GM21576 (cell line): Measurements from ENCODE around the gene CTAGE6.
"Not testable (repeated sequence)": the region's sequence is repeated elsewhere in the genome, so short reads cannot be mapped to it uniquely, and the experiment has no call there.

Experiments
- ATAC-seq: cut with Tn5 transposase; IDR thresholded peaks from one replicate; pipeline ENCODE4 v1.9.1; 2021; ENCODE audit warnings: mild to moderate bottlenecking, moderate library complexity; ENCODE audit not compliant: unreplicated experiment

CTAGE6 gene, protein sequence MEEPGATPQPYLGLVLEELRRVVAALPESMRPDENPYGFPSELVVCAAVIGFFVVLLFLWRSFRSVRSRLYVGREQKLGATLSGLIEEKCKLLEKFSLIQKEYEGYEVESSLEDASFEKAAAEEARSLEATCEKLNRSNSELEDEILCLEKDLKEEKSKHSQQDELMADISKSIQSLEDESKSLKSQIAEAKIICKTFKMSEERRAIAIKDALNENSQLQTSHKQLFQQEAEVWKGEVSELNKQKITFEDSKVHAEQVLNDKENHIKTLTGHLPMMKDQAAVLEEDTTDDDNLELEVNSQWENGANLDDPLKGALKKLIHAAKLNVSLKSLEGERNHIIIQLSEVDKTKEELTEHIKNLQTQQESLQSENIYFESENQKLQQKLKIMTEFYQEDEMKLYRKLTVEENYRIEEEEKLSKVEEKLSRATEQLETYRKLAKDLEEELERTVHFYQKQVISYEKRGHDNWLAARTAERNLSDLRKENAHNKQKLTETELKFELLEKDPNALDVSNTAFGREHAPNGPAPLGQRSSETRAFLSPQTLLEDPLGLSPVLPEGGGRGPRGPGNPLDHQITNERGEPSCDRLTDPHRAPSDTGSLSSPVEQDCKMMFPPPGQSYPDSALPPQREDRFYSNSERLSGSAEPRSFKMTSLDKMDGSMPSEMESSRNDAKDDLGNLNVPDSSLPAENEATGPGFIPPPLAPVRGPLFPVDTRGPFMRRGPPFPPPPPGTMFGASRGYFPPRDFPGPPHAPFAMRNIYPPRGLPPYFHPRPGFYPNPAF

DNA sequence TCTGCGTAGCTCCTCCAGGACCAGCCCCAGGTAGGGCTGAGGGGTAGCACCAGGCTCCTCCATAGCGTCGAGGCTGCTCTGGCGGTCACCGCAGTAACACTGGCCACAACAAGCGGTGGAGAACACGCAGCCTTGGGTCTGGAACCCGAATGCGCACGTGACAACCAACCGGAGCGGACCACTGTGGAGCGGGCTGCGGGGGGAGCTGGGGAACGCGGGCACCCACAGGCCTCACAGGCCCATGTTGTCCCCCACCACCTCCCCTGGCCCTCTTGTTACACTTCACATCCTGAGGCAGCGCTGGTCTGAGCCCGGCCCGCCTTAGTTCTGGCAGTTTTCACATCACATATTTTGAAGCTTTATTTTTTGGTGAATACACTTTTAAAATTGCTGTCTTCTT lies at the start of gene CTAGE6:
Gene CTAGE6, minus strand, starts transcription at position 101 of the 400 bp plus-strand sequence. Its CDS starts 38 bp downstream, at position 63.
- not testable (repeated sequence) for ATAC-seq

DNA sequence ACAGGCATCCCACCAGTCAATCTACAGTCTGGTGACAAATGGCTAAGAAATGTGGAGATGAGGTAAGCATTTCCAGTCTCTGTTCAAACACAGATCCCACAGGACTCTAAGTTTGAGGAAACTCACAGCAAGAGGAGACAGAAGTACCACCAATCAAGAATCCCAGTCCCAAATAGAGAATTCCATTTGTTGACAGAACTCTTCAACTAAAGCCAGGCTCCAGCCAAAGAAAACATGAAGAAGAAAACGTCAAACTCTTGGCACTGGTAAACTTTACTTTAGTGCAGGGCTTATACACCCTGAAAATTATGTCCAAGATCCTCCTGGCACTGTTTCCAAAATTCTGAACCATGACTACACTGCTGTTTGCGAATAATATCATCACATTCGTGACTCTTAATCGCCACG lies 49.2 kb upstream of the CTAGE6 start:
- ATAC-seq, result not testable (repeated sequence)

DNA sequence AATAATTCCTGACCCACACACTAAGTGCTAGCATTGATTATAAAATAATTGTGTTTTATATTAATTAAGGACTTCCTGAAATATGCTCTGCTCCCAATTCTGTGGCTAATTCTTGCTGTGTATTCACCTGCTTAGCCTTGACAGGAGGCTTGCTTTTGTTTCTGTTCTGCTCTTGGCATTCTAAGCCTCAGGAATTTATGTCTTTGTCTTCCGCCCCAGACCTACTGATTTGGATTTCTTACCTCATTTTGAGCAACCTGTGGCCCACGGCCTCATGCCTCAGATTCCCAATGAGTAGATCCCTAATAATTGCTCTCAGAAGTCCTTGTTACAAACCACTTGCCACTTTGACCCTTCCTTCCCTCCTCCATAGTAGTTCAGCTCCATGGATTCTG lies 40.4 kb upstream of the CTAGE6 start:
- not testable (repeated sequence) for ATAC-seq

DNA sequence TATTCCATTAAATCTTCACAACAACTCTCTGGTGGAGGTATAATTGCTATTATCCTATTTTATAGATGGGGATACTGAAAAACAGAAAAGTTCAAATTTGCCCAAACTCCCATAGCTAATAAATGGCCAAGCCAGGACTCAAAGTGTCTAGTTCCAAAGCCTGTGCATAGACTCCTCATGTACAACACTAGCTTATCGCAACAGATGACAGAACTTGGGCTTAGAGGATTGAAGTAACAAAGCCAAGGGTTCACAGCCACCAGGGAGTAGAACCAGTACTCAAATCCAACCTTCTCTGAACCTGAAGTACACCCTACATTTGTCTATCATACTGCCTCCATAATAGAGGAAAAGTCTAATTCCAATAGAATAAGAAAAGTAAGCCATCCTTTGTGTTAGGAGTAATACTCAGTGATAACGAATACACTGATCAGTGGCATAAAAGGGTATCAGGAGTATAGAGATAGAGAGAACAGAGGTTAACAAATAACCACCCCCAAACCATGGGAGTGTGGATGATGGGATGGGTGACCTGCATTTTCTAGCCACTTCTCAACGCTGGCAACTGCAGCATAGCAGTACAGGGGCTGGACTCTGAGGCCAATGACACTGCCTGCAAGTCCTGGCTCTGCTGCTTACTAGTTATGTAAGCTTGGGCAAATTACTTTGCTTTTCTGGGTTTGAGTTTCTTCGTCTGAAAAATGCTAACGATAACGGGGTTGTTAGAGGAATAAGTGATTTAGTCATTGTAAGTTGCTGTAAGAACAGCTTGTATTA lies 39.8 kb upstream of the CTAGE6 start:
- ATAC-seq, result not testable (repeated sequence)

DNA sequence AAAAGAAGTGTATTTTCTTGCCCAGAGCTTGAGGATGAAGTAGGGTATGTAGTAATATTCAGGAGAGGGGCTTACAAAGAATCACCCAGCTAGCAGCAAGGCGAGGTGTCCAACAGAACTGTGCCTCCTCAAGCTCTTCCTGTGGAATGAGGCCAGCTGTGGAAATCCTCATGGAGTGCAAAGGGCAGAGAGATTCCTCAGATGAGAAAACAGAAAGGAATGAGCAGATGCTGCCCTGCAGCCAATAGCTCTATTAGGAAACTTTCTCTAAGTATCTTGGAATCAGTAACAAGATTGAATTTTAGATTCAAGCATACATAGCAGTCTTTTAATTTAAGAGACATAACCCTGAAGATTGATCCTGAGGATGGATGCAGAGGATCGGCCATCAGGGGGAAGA lies 38.2 kb upstream of the CTAGE6 start:
- not testable (repeated sequence) for ATAC-seq

DNA sequence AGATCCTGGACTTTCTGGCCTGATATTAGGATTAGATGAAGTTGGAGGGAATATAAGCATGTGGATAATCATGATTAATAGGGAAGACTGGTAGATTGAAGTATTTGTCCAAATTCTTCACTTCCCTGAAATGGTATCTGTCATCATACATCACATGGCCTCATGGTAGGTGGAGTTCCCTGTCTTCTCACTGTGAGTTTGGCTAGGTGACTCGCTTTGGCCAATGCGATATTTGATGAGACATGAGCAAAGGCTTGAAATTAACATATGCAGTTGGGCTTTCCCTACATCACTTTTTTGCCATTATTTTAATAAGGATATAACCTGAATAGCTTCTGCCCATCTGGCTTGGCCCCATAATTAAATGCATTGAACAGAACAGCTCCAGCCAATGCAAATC lies 35.1 kb upstream of the CTAGE6 start:
- not testable (repeated sequence) for ATAC-seq

DNA sequence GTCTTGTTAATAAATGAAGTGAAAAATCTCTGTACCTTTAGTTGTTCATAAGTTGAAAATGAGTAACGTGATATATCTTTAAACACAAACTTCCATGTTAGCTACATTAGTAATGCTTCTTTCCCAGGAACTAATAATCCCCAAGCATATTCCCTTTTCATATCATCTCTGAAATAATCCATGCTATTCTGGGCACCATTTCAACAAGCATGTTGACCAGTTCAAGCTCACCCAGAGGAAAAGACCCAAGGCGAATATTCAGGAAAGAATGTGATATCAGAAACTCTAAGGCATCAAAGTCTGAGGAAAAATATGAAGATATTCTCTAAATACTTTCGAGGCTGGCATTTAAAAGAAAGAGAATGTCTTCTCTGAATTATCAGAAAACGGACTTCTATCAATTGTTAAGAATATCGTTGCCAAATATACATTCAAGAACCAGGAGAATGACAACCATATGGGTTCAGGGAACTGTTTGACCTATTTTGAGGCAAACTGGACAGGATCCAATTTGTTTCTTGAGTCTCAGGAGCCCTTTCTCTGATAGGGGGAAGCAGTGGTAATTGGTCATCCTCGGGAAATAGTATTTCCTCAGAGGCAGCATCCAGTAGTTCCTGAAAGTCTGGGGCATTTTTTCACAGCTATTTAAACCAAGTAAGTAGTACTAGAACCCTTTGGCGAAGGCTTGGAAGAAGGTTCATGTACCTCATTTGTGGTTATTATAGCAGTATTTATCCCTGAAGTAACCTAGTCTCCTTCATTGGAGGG lies 28.1 kb upstream of the CTAGE6 start:
- not testable (repeated sequence) for ATAC-seq

DNA sequence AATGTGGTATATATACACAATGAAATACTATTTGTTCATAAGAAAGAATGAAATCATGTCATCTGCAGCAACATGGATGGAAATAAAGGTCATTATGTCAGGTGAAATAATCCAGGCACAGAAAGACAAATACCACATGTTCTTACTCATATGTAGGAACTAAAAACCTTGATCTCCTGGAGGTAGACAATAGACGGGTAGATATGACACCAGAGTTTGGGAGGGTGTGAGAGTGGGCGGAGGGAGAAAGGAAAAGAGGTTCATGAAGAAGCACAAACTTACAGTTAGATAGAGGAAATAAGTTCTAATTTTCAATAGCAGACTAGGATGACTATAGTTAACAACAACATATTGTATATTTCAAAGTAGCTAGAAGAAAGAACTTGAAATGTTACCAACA lies 22.1 kb upstream of the CTAGE6 start:
- ATAC-seq, result not testable (repeated sequence)

DNA sequence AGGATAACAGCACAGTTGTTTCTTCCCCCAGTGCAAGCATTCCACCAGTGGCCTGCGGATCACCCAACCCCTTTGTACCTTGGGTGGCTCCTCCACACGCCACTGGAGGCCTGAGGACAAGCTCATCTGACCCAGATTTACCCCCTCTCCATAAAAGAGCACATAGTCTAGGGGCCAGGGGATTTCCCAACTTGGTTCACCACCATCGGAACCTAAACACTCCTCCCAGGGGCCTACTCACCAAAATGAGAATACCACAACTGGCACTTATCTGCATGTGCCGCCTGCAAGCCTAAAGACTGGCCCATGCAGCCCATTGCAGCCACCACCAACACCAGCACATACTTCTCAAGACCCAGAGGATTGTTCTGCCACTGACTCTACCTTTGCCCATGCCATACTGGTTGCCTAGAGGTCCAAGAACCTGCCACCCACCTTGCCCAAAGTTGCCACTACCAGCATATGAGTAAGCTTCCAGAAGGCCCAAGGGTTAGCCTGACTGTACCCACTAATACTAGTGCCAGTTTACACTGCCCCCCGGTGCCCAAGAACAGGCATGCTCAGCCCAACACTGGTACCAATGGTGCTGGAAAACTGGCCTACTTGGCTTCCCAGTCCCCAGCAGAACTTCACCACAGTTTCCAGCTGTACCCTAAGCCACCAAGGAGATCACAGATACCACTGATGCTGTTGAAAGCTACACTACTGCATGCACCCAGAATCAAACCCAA lies 15.4 kb upstream of the CTAGE6 start:
- not testable (repeated sequence) for ATAC-seq

DNA sequence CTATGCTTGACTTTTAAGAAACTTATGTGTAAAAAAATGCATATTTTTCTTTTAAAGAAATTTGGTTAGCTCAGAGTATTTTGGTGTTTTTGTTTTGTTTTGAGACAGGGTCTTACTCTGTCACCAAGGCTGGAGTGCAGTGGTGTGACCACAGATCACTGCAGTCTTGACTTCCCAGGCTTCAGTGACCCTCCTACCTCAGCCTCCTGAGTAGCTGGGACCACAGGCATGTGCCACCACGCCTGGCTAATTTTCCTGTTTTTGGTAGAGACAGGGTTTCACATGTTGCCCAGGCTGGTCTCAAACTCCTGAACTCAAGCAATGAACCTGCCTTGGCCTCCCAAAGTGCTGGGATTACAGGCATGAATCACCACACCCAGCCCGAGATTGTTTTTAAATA lies 10.0 kb upstream of the CTAGE6 start:
- ATAC-seq, result not testable (repeated sequence)

DNA sequence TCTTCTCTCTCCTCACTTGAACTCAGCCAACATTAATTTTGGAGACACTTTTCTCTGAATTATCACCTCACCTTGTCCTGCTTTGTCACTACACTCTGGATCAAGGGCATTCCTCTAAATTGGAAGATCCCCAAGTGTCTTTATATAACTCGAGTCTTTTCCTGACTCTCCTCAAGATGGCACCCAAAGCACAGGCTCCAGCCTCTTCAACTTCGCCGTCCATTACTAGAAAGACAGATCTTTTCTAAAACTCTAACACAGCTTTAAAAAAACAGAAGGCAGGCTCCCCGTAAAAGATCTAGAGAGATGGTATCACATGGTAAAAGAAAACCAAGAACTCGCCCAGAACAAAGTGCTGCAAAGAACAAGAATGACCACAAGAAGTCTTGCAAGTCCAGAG lies 8.2 kb upstream of the CTAGE6 start:
- ATAC-seq, result peak; percentile 48

DNA sequence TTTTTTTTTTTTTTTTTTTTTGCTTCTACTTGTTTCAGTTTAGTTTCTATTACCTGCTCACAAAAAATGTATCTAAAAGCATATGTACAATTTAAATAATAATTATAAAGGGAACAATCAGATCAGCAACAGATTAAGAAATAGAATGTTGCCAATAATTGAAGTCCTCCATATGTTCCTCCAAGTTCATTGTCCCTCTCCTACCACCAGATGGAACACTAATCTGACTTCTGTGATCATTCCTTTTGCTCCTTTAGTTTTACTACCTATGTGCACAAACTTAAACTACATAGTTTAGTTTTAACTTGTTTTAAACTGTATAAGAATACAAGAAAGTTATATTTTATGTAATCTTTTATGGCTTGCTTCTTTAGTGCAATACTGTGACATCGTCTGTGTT lies 5.6 kb upstream of the CTAGE6 start:
- not testable (repeated sequence) for ATAC-seq

DNA sequence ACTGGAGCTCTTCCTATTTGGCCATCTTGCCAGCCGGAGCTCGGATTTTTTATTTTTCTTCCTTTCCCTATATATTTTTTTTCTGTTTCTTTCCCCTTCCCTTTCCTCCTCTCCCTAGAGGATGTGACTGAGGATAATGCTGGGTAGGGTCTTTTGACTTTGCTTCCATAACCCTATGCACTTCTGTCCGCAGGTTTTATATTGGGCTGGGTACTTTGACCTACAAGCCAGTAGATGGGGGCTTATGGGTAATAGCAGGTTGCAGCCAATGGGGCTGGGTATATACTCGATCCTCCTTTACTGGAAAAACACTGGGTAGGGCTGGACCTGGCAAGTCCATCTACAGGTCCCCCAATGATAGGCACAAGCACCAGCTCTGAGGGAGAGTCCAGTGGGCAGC lies 12.2 kb downstream of the CTAGE6 start:
- not testable (repeated sequence) for ATAC-seq

DNA sequence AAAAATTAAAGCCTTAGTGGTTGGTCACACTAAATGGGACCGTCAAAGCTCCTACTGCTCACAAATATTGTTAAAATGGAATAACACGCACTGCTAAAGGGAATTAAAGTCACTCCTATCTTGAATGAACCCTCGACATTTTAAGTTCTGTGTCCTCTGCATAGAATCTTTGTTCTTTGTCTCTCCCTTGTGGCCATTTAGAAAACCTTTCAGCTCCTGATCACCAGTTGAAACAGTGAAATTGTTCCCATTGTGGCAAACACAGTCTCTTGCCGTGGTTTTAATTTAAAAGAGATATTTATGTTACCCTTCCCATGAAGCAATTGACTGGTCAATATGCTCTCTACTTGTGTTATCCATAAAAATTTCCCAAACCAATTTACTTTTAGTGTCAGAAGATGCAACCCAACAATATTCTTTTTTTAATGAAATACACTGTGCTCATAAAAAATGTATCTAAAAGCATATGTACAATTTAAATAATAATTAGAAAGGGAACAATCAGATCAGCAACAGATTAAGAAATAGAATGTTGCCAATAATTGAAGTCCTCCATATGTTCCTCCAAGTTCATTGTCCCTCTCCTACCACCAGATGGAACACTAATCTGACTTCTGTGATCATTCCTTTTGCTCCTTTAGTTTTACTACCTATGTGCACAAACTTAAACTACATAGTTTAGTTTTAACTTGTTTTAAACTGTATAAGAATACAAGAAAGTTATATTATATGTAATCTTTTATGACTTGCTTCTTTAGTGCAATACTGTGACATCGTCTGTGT lies 20.3 kb downstream of the CTAGE6 start:
- ATAC-seq, result peak; percentile 66

DNA sequence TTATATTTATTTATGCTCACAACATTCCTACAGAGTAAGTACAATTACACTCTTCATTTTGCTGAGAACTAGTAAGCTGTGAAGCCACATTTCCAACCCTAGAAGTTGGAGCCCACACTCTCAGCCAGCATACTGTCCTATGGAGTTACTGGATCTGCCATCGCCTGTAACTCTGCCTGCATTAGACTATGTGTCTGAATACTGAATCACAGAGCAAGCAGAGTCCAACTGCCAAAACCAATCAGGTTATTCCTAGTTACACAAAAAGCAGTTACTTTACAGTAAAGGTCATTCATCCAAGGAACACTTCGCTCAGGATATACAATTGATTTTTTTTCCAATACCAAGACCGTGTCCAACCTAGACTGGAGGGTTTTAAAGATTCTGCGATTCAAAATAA lies 21.5 kb downstream of the CTAGE6 start:
- no peak for ATAC-seq

DNA sequence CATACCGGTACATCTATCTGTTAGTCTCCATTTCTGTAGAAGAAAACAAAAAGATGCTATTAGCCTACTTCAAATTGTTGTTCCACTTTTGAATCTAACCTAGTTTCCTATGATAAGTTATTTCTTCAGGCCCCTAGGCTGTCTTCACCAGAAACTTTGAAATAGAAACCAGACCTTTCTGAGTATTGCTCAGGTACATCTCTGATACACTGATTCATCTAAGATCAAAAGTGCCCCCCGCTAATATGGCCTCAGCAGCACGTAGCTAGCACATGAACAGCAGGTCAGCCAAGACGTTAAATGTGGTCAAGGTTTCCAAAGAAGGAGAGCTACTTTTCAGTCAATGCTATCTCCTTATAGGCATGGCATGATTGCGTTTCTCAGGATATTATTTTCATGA lies 23.6 kb downstream of the CTAGE6 start:
- ATAC-seq, result no peak

DNA sequence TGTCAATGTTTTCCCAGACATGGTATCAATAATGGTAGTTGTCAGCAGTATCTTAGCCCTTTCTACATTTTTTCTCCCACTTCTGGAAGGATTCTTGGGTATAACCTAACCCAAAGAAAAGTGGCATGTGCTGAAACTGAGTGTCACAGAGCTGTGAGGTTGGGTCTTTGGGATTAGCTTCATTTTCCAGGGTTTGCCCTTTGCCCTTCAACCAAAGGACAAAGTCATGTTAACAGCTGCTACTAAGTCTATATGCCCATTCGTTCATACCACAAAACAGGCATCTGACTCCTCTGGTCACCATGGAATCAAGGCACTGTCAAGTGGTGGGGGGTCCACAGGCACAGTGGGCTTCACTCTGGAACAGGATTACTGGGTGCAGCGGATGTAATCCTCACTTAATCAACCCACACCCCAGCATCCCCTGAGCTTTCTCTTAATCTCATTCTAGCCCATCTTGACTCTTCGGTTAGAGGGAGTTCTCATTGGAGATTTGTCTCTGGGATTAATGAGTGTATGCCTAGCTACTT lies 29.1 kb downstream of the CTAGE6 start:
- no peak for ATAC-seq

DNA sequence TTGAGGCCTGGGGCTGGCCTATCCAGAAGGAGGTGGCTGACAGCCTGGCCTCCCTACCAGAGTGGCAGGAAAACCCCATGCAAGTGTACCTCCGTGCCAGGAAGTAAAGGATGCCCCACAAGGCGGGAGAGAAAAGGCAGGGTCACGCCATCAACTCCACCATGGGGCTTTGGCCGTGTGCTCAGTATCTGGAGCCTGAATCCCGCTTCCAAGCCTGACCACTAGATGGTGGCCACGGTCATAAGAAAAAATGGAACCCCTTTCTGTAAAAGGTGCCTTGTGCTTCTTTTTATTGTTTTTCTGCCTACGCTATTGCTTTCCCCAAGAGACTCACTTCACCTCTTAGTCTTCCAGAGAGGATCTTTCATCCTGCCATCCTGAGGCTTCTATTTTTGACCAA lies 29.9 kb downstream of the CTAGE6 start:
- ATAC-seq, result peak; percentile 75

DNA sequence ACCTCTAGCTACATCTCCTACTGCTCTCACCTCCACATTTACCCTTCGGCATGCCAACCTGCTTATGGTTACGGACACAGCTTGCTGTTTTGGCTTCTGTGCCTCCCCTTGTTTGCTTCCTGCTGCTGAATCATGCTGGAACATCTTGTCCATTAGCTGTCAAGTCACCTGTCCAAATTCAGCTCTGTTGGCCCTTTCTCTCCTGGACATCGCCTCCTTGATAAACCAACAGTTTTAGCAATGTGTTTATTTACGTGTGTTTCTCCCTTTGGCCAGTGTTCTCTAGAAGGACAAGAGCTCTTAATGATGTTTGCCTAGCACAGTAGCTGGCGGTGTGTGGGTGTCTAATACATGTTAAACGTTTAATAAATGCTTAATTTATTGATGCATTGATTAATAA lies 31.4 kb downstream of the CTAGE6 start:
- ATAC-seq, result not testable (repeated sequence)
